Liver (tissue), 9 donors: ENCODE results near the gene TAAR9. TPM values are rescaled to one million over a fixed set of nuclear protein-coding genes. Genes with fewer than 3 reads are reported as not detected.

Experiments used
- DNase-seq: peaks from one replicate; pipeline ENCODE4 v3.0.0-alpha.2; 2017; ENCODE audit warnings: low spot score
- H3K27ac ChIP-seq, 2 donors: one replicate each; pipeline ENCODE4 v1.7.0; 2013; ENCODE audit warnings: inconsistent platforms in 2 of 2, low read length in 2 of 2, control low read depth in 1 of 2, low read depth in 1 of 2, mild to moderate bottlenecking in 1 of 2
- H3K27me3 ChIP-seq, 4 donors: one replicate each; pipeline versions ENCODE4 v1.6.1 to v1.7.0; 2013; ENCODE audit warnings: low read length in 3 of 4, inconsistent platforms in 1 of 4, mild to moderate bottlenecking in 1 of 4, moderate library complexity in 1 of 4; ENCODE audit not compliant: control insufficient read depth in 4 of 4, insufficient read depth in 4 of 4
- H3K36me3 ChIP-seq, 4 donors: one replicate each; pipeline versions ENCODE4 v1.6.1 to v1.7.0; 2013; ENCODE audit warnings: low read length in 3 of 4, mild to moderate bottlenecking in 3 of 4, low read depth in 1 of 4, moderate library complexity in 1 of 4; ENCODE audit not compliant: control insufficient read depth in 4 of 4, insufficient read depth in 3 of 4
- H3K4me1 ChIP-seq, 4 donors: one replicate each; pipeline versions ENCODE4 v1.6.1 to v1.7.0; 2013; ENCODE audit warnings: low read length in 3 of 4, mild to moderate bottlenecking in 3 of 4, moderate library complexity in 1 of 4; ENCODE audit not compliant: control insufficient read depth in 4 of 4, insufficient read depth in 4 of 4
- H3K4me3 ChIP-seq, 3 donors: one replicate each; pipeline versions ENCODE4 v1.6.1 to v1.7.0; 2013; ENCODE audit warnings: low read length in 3 of 3, control low read depth in 1 of 3, low read depth in 1 of 3, mild to moderate bottlenecking in 1 of 3
- H3K9ac ChIP-seq, 2 donors: one replicate each; pipeline ENCODE4 v1.7.0; 2013; ENCODE audit warnings: low read length in 2 of 2, mild to moderate bottlenecking in 2 of 2, moderate library complexity in 2 of 2, control low read depth in 1 of 2, low read depth in 1 of 2
- H3K9me3 ChIP-seq, 4 donors: one replicate each; pipeline versions ENCODE4 v1.6.1 to v1.7.0; 2013; ENCODE audit warnings: low read length in 3 of 4; ENCODE audit not compliant: control insufficient read depth in 4 of 4
- CTCF ChIP-seq: fragments of 150-350 bp; IDR thresholded peaks from 2 replicates; pipeline ENCODE4 v1.5.1; 2017; ENCODE audit warnings: improper control_type of control experiment, low read depth, low read length; ENCODE audit not compliant: missing input control
- EGR1 ChIP-seq, 2 donors: IDR thresholded peaks; 2 replicates each; pipeline ENCODE4 v1.6.1; 2016 to 2018; ENCODE audit warnings: antibody characterized with exemption in 2 of 2, low read depth in 2 of 2
- FOXA1 ChIP-seq: IDR thresholded peaks from 2 replicates; pipeline ENCODE4 v1.6.1; 2016; ENCODE audit warnings: antibody characterized with exemption
- FOXA2 ChIP-seq: IDR thresholded peaks from 2 replicates; pipeline ENCODE4 v1.6.1; 2016; ENCODE audit warnings: antibody characterized with exemption
- GABPA ChIP-seq, 2 donors: IDR thresholded peaks in 1 of 2; conservative IDR thresholded peaks in 1 of 2; 2 replicates each; pipeline ENCODE4 v1.6.1; 2016; ENCODE audit warnings: antibody characterized with exemption in 2 of 2, mild to moderate bottlenecking in 1 of 2, moderate library complexity in 1 of 2
- HNF4A ChIP-seq, 2 donors: conservative IDR thresholded peaks; 2 replicates each; pipeline ENCODE4 v1.6.1; 2016; ENCODE audit warnings: antibody characterized with exemption in 2 of 2, mild to moderate bottlenecking in 2 of 2
- HNF4G ChIP-seq: IDR thresholded peaks from 2 replicates; pipeline ENCODE4 v1.6.1; 2016; ENCODE audit warnings: antibody characterized with exemption
- JUND ChIP-seq, 2 donors: IDR thresholded peaks; 2 replicates each; pipeline ENCODE4 v1.6.1; 2016; ENCODE audit warnings: antibody characterized with exemption in 2 of 2
- MAX ChIP-seq: IDR thresholded peaks from 2 replicates; pipeline ENCODE4 v1.6.1; 2016; ENCODE audit warnings: antibody characterized with exemption
- NR2F2 ChIP-seq: IDR thresholded peaks from 2 replicates; pipeline ENCODE4 v1.6.1; 2016; ENCODE audit warnings: antibody characterized with exemption
- RAD21 ChIP-seq, 2 donors: IDR thresholded peaks; 2 replicates each; pipeline ENCODE4 v1.6.1; 2016; ENCODE audit warnings: antibody characterized with exemption in 2 of 2, mild to moderate bottlenecking in 2 of 2
- RXRA ChIP-seq, 2 donors: IDR thresholded peaks; 2 replicates each; pipeline ENCODE4 v1.6.1; 2017 to 2018; ENCODE audit warnings: antibody characterized with exemption in 2 of 2, mild to moderate bottlenecking in 1 of 2
- SP1 ChIP-seq: IDR thresholded peaks from 2 replicates; pipeline ENCODE4 v1.6.1; 2018; ENCODE audit warnings: antibody characterized with exemption, mild to moderate bottlenecking
- TAF1 ChIP-seq: conservative IDR thresholded peaks from 2 replicates; pipeline ENCODE4 v1.6.1; 2016; ENCODE audit warnings: antibody characterized with exemption, mild to moderate bottlenecking
- YY1 ChIP-seq: IDR thresholded peaks from 2 replicates; pipeline ENCODE4 v1.6.1; 2016; ENCODE audit warnings: antibody characterized with exemption, mild to moderate bottlenecking
- ZBTB33 ChIP-seq: IDR thresholded peaks from 2 replicates; pipeline ENCODE4 v1.6.1; 2016; ENCODE audit warnings: antibody characterized with exemption
- WGBS: extraction: QIAGEN DNeasy Blood & Tissue Kit; methylation state at CpG from one replicate; pipeline ENCODE4 v1.1.7; 2013; 5-methylcytosine and 5-hydroxymethylcytosine counted together
- polyA plus RNA-seq, 2 donors: library from polyadenylated mRNA; stranded (reverse) in 1 of 2; unstranded in 1 of 2; fragments of 200-250 nt in 1 of 2; fragments of >200 nt in 1 of 2; fragmentation: Nextera tagmentation in 1 of 2; extraction: Ambion mirVana in 1 of 2; gene quantifications; one replicate each; pipeline versions ENCODE4 v1.2.1 to v1.2.3, GENCODE V29; 2013 to 2015
- total RNA-seq, 2 donors: library from RNA; depleted of rRNA; stranded (reverse); fragments of >200 nt; gene quantifications; one replicate each; pipeline ENCODE4 v1.2.3, GENCODE V29; 2014
- TF ChIP-seq, protein P1 (sequence below): IDR thresholded peaks from 2 replicates; pipeline ENCODE4 v1.6.1; 2016; ENCODE audit warnings: antibody characterized with exemption, mild to moderate bottlenecking
- donor health status: healthy.
- donor health status: healthy.
- donor health status: healthy.
- donor health status: healthy.
- donor health status: healthy.

The TAAR9 gene
- total and polyA plus RNA-seq, 4 donors, result not detected

GRCh38 chr6:132499757-132500156 is 38.3 kb upstream of the TAAR9 start:
- Histone ChIP-seq H3K27ac (no peak overlapping the region), H3K36me3 (peaks cover 0 to 27% (median 7%) of the 10 kb centered on the region in 4 donors), H3K4me1 (peaks cover 0 to 2% (median 0%) of the 10 kb centered on the region in 4 donors), H3K27me3 (no peaks in the 10 kb centered on the region), H3K4me3 (no peak overlapping the region), H3K9ac (no peak overlapping the region), H3K9me3 (no peaks in the 10 kb centered on the region)
- DNase-seq, result no peak
- 46% methylated on average over 4 of the region's 4 CpGs for WGBS
- TF ChIP-seq MAX, result no peak
- TF ChIP-seq HNF4A (conservative IDR thresholded peaks at IDR 0.05), result no peak
- TF ChIP-seq YY1, result no peak
- TF ChIP-seq RAD21 (IDR thresholded peaks at IDR 0.05), result no peak
- TF ChIP-seq FOXA1, result no peak
- no peak for TF ChIP-seq NR2F2
- no peak for TF ChIP-seq JUND (IDR thresholded peaks at IDR 0.05)
- no peak for TF ChIP-seq FOXA2

DNA sequence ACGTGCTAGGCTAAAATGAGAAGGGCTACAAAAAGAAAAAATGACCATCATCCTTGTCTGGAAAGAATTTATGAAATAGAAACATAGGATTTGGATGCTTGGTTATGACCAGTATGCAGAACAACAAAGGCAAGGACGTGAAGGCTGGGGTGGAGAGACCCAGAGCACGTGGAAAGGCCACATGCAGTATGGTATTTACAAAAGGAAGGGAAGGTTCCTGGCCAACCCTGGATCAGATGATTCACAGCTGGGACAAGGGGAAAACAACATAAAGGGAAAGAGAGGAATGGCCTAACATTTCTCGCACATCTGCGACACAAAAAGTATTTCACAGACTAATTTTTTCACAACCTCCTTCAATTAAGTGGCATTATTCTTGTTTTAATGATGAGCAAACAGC is 33.3 kb upstream of the TAAR9 start:
- Histone ChIP-seq H3K27ac (no peak overlapping the region), H3K27me3 (no peaks in the 10 kb centered on the region), H3K4me1 (peaks cover 0 to 1% (median 0%) of the 10 kb centered on the region in 4 donors), H3K36me3 (peaks cover 0 to 16% (median 6%) of the 10 kb centered on the region in 4 donors), H3K9ac (no peak overlapping the region), H3K9me3 (no peaks in the 10 kb centered on the region), H3K4me3 (no peak overlapping the region)
- no peak for DNase-seq
- 88% methylated on average over 5 of the region's 5 CpGs for WGBS
- TF ChIP-seq YY1 (no peak), FOXA1 (no peak), JUND (IDR thresholded peaks at IDR 0.05) (no peak), NR2F2 (no peak)
- TF ChIP-seq, protein P1, sequence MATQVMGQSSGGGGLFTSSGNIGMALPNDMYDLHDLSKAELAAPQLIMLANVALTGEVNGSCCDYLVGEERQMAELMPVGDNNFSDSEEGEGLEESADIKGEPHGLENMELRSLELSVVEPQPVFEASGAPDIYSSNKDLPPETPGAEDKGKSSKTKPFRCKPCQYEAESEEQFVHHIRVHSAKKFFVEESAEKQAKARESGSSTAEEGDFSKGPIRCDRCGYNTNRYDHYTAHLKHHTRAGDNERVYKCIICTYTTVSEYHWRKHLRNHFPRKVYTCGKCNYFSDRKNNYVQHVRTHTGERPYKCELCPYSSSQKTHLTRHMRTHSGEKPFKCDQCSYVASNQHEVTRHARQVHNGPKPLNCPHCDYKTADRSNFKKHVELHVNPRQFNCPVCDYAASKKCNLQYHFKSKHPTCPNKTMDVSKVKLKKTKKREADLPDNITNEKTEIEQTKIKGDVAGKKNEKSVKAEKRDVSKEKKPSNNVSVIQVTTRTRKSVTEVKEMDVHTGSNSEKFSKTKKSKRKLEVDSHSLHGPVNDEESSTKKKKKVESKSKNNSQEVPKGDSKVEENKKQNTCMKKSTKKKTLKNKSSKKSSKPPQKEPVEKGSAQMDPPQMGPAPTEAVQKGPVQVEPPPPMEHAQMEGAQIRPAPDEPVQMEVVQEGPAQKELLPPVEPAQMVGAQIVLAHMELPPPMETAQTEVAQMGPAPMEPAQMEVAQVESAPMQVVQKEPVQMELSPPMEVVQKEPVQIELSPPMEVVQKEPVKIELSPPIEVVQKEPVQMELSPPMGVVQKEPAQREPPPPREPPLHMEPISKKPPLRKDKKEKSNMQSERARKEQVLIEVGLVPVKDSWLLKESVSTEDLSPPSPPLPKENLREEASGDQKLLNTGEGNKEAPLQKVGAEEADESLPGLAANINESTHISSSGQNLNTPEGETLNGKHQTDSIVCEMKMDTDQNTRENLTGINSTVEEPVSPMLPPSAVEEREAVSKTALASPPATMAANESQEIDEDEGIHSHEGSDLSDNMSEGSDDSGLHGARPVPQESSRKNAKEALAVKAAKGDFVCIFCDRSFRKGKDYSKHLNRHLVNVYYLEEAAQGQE, result no peak

DNA sequence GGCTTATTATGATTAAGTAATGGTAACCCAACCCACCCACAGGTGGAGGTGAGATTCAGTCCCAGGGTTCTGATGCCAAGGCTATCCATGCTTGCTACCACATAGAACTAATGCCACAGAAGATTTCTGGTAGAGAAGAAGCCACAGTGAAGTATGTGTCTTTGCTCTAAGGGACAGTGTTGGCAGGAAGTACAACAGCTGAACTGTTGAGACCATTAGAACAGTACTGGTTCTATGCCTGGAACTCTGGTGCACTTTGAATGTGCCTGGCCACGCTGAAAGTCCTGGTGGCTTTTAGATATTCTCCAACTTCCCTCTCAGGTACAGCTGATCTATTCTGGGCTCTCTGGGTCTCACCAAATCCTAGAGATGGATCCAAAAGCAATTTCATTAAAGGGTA is 32.9 kb upstream of the TAAR9 start:
- Histone ChIP-seq H3K36me3 (peaks cover 0 to 12% (median 6%) of the 10 kb centered on the region in 4 donors), H3K4me3 (no peak overlapping the region), H3K4me1 (peaks cover 0 to 1% (median 0%) of the 10 kb centered on the region in 4 donors), H3K27ac (no peak overlapping the region), H3K27me3 (no peaks in the 10 kb centered on the region), H3K9ac (no peak overlapping the region), H3K9me3 (no peaks in the 10 kb centered on the region)
- DNase-seq, result no peak
- 95% methylated on average over 1 of the region's 1 CpG for WGBS
- no peak for TF ChIP-seq HNF4G
- TF ChIP-seq RXRA (IDR thresholded peaks at IDR 0.05), result no peak
- no peak for TF ChIP-seq CTCF
- TF ChIP-seq HNF4A (conservative IDR thresholded peaks at IDR 0.05), result no peak
- TF ChIP-seq TAF1, result no peak
- TF ChIP-seq RAD21 (IDR thresholded peaks at IDR 0.05), result no peak
- TF ChIP-seq, protein P1, result no peak
- no peak for TF ChIP-seq NR2F2
- no peak for TF ChIP-seq GABPA (IDR thresholded peaks at IDR 0.05 in 1 of 2, conservative IDR thresholded peaks at IDR 0.05 in 1 of 2)
- TF ChIP-seq MAX, result no peak
- TF ChIP-seq EGR1 (IDR thresholded peaks at IDR 0.05; ENCODE audit: low read depth in 2 of 2), result no peak
- no peak for TF ChIP-seq ZBTB33
- TF ChIP-seq SP1, result no peak
